Measurements from ENCODE around the gene CCT7.
A peak's percentile ranks its signal among the peaks of the same experiment; 100 is the strongest.

Gene CCT7

GRCh38 chr2:73225513-73226360 lies 8.4 kb upstream of the CCT7 start:
- no peak for DNase-seq (ENCODE audit: low read depth, low spot score)

GRCh38 chr2:73227086-73227485 lies 7.0 kb upstream of the CCT7 start:
- DNase-seq (ENCODE audit: low read depth, low spot score), result no peak

GRCh38 chr2:73228631-73229030 lies 5.5 kb upstream of the CCT7 start:
- DNase-seq (ENCODE audit: low read depth, low spot score), result no peak

GRCh38 chr2:73232403-73233153 lies 1.5 kb upstream of the CCT7 start:
- no peak for DNase-seq (ENCODE audit: low read depth, low spot score)

GRCh38 chr2:73233154-73233931 lies 765 bp upstream of the CCT7 start, which contains the start of gene PRADC1:
Gene PRADC1, minus strand, starts transcription at chr2:73233239. Its CDS starts 79 bp downstream, at chr2:73233160.
- DNase-seq (ENCODE audit: low read depth, low spot score), result peak; percentile 100

- no peak for DNase-seq (ENCODE audit: low read depth, low spot score)
Measured at GRCh38 chr2:73235315-73236028, 1.4 kb downstream of the CCT7 start.

- DNase-seq (ENCODE audit: low read depth, low spot score), result no peak
Measured at GRCh38 chr2:73237168-73237567, 3.1 kb downstream of the CCT7 start.

- DNase-seq (ENCODE audit: low read depth, low spot score), result no peak
Measured at GRCh38 chr2:73238149-73238548, 4.0 kb downstream of the CCT7 start.

- DNase-seq (ENCODE audit: low read depth, low spot score), result no peak
Measured at GRCh38 chr2:73238976-73239375, 4.9 kb downstream of the CCT7 start.

- no peak for DNase-seq (ENCODE audit: low read depth, low spot score)
Measured at GRCh38 chr2:73239776-73240175, 5.7 kb downstream of the CCT7 start.

- DNase-seq (ENCODE audit: low read depth, low spot score), result no peak
Measured at GRCh38 chr2:73243884-73244570, 9.9 kb downstream of the CCT7 start.

GRCh38 chr2:73244580-73244979 lies 10.5 kb downstream of the CCT7 start:
- DNase-seq (ENCODE audit: low read depth, low spot score), result no peak

- no peak for DNase-seq (ENCODE audit: low read depth, low spot score)
Measured at GRCh38 chr2:73246850-73247249, 12.7 kb downstream of the CCT7 start.

GRCh38 chr2:73249636-73250035 lies 15.5 kb downstream of the CCT7 start:
- no peak for DNase-seq (ENCODE audit: low read depth, low spot score)

- DNase-seq (ENCODE audit: low read depth, low spot score), result no peak
Measured at GRCh38 chr2:73250872-73251846, 17.1 kb downstream of the CCT7 start.

GRCh38 chr2:73252238-73253027 lies 18.3 kb downstream of the CCT7 start:
- no peak for DNase-seq (ENCODE audit: low read depth, low spot score)

GRCh38 chr2:73253400-73253799 lies 19.3 kb downstream of the CCT7 start:
- no peak for DNase-seq (ENCODE audit: low read depth, low spot score)

- DNase-seq (ENCODE audit: low read depth, low spot score), result no peak
Measured at GRCh38 chr2:73253901-73254300, 19.8 kb downstream of the CCT7 start.
